Muscle of arm (tissue), 12 donors: ENCODE measurements around the gene IVD. TPM values are rescaled to one million over a fixed set of nuclear protein-coding genes. Genes with fewer than 3 reads are reported as not detected.

Source experiments
- DNase-seq: peaks from one replicate; pipeline ENCODE4 v3.0.0-alpha.2; 2013
- polyA plus RNA-seq, 12 donors: library from polyadenylated mRNA; unstranded; fragments of 120-200 nt; gene quantifications; one replicate each; pipeline ENCODE4 v1.2.1, GENCODE V29; 2013; ENCODE audit not compliant: insufficient read length in 12 of 12

Gene IVD
- polyA plus RNA-seq, 12 donors = 43.8 to 68.7 (median 52.2) TPM; not detected in 1

- no peak for DNase-seq
Measured at GRCh38 chr15:40412095-40412759, 6.6 kb downstream of the IVD start.

- no peak for DNase-seq
Measured at GRCh38 chr15:40413036-40413435, 7.4 kb downstream of the IVD start.

GRCh38 chr15:40414816-40415215 lies 9.2 kb downstream of the IVD start:
- DNase-seq = no peak

- no peak for DNase-seq
Measured at GRCh38 chr15:40415226-40415625, 9.6 kb downstream of the IVD start.

GRCh38 chr15:40416056-40416455 lies 10.5 kb downstream of the IVD start:
- no peak for DNase-seq

GRCh38 chr15:40418126-40418525 lies 12.5 kb downstream of the IVD start:
- no peak for DNase-seq

GRCh38 chr15:40420071-40420713 lies 14.6 kb downstream of the IVD start:
- no peak for DNase-seq

- DNase-seq = no peak
Measured at GRCh38 chr15:40420793-40421192, 15.2 kb downstream of the IVD start.

GRCh38 chr15:40421246-40422157 lies 15.9 kb downstream of the IVD start:
- DNase-seq = peak; percentile 69

GRCh38 chr15:40424483-40425115 lies 19.0 kb downstream of the IVD start:
- DNase-seq = no peak

GRCh38 chr15:40425681-40426080 lies 20.1 kb downstream of the IVD start:
- DNase-seq = no peak

- no peak for DNase-seq
Measured at GRCh38 chr15:40427188-40427587, 21.6 kb downstream of the IVD start.

- DNase-seq = no peak
Measured at GRCh38 chr15:40428185-40428584, 22.6 kb downstream of the IVD start.

GRCh38 chr15:40429068-40429710 lies 23.6 kb downstream of the IVD start:
- no peak for DNase-seq

- no peak for DNase-seq
Measured at GRCh38 chr15:40430271-40430805, 24.7 kb downstream of the IVD start.

- DNase-seq = no peak
Measured at GRCh38 chr15:40435023-40435709, 29.6 kb downstream of the IVD start.

GRCh38 chr15:40435710-40436089 lies 30.1 kb downstream of the IVD start:
- DNase-seq = no peak

GRCh38 chr15:40436116-40436891 lies 30.7 kb downstream of the IVD start:
- DNase-seq = no peak

GRCh38 chr15:40436892-40437751 lies 31.5 kb downstream of the IVD start:
- DNase-seq = no peak
